ENCODE measurements around the gene DCN. TPM values are rescaled to one million over a fixed set of nuclear protein-coding genes. Genes with fewer than 3 reads are reported as not detected.

The DCN gene
- total RNA-seq, 4 donors from 2014 or later: 50.1 to 1,296 (median 333) TPM

DNA sequence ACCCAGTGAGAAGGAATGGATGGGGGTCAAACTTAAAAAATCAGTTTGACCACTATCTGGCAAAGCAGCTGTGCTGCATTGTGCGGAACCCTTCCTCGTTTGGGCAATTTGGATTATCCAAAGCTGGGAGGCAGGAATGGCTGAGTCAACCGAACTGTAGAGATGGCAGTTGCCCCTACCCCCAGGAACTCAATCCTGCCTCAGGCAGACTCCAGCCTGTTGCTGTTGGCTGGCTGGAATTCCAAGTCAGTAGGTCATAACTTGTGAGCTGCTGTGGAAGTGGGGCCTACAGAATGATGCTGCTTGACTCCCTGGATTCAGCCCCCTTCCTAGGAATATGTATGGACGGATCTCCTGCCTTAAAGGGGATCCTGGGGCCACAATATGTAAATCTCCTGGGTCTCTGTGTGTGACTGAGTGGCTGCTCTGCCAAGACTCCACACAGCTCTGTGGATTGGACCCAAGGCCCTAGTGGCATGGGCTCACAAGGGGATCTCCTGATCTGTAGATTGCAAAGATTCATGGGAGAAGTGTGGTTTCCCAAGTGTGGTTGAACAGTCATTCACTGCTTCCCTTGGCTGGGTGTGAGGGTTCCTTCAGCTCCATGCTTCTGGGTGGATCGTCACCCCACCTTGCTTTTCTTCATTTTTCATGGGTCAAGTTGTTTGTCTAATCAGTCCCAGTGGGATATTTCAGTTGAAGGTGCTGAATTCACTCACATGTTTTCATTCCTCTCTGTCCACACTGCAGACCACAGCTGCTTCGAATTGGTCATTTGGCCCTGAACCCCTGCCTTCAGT lies 90.5 kb downstream of the DCN start:
- Histone ChIP-seq H3K36me3 (no peaks in the 10 kb centered on the region), H3K4me3 (no peak overlapping the region), H3K9me3 (peaks cover 0 to 10% (median 0%) of the 10 kb centered on the region in 3 donors), H3K27ac (no peak overlapping the region), H3K4me1 (no peaks in the 10 kb centered on the region), H3K27me3 (no peaks in the 10 kb centered on the region)
- DNase-seq: no peak
- WGBS, 2 donors: 77 to 90% methylated on average over 5 to 6 of the region's 6 CpGs
- TF ChIP-seq POLR2A (IDR thresholded peaks at IDR 0.05) (no peak), CTCF (IDR thresholded peaks at IDR 0.05) (no peak)
- intact Hi-C loops (cut with DNase I): no loop called here

Small RNAs within 50 kb of the gene (small RNA-seq; reads per million reads assigned to genes)
- gene AC007115.1: 0 reads per million in 4 donors

Other genes with a start within 250 kb of the DCN start
- gene CCER1, start 227.6 kb downstream of the DCN start, total RNA-seq: not detected
- gene EPYC, start 177.8 kb downstream of the DCN start, total RNA-seq: not detected
- gene KERA, start 124.8 kb downstream of the DCN start, total RNA-seq: not detected
- gene LUM, start 71.3 kb downstream of the DCN start, total RNA-seq: 10 to 100 TPM in 3 of 4 donors, 1 to 10 TPM in 1; 5.1 to 51.5 (median 30.7) TPM